PFSK-1 (cell line): Measurements from ENCODE around the gene NRG3.

Experiments used
- FOXP2 ChIP-seq: optimal IDR thresholded peaks from 2 replicates; pipeline ENCODE3; 2011; ENCODE audit warnings: borderline replicate concordance, control low read depth, inconsistent platforms; ENCODE audit not compliant: insufficient read depth; ENCODE audit errors: extremely low read length, extremely low read depth
- POLR2AphosphoS5 ChIP-seq: IDR thresholded peaks from 2 replicates; pipeline ENCODE4 v1.6.1; 2012; ENCODE audit warnings: low read depth, mild to moderate bottlenecking, control low read depth, low read length, moderate library complexity
- SIN3A ChIP-seq: IDR thresholded peaks from 2 replicates; pipeline ENCODE4 v1.6.1; 2012; ENCODE audit warnings: mild to moderate bottlenecking, low read length, moderate library complexity, borderline replicate concordance; ENCODE audit not compliant: insufficient read depth
- TAF1 ChIP-seq: IDR thresholded peaks from 2 replicates; pipeline ENCODE4 v1.6.1; 2012; ENCODE audit warnings: low read length, control low read depth, borderline replicate concordance; ENCODE audit not compliant: insufficient read depth
- TF ChIP-seq, protein P1 (sequence below), 2 experiments: IDR thresholded peaks; 2 replicates each; pipeline versions ENCODE4 v1.6.1 to v1.8.0; 2011 to 2012; ENCODE audit warnings: low read depth in 2 of 2, low read length in 2 of 2, control low read depth in 1 of 2, inconsistent platforms in 1 of 2, mild to moderate bottlenecking in 1 of 2, moderate library complexity in 1 of 2; ENCODE audit not compliant: insufficient read depth in 1 of 2

NRG3 gene

DNA sequence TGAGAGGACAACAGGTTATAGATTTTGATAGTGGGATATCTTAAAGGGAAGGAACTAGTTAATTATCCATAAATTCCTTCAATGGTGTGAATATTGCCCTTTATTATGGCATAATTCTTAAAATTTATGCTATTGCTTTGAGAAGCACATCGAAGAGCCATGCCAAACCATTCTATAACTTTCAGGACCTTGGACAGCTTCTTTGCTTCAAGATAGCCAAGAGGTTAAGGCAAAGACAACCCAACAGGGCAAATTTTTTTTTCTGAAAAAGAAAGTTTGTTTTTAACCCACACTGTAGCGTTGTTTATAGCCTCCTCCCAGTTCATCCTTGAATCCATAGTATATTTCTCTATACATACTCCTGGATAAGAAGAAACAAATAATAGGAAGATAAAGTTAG lies 103.2 kb downstream of the NRG3 start:
- TF ChIP-seq, protein P1, sequence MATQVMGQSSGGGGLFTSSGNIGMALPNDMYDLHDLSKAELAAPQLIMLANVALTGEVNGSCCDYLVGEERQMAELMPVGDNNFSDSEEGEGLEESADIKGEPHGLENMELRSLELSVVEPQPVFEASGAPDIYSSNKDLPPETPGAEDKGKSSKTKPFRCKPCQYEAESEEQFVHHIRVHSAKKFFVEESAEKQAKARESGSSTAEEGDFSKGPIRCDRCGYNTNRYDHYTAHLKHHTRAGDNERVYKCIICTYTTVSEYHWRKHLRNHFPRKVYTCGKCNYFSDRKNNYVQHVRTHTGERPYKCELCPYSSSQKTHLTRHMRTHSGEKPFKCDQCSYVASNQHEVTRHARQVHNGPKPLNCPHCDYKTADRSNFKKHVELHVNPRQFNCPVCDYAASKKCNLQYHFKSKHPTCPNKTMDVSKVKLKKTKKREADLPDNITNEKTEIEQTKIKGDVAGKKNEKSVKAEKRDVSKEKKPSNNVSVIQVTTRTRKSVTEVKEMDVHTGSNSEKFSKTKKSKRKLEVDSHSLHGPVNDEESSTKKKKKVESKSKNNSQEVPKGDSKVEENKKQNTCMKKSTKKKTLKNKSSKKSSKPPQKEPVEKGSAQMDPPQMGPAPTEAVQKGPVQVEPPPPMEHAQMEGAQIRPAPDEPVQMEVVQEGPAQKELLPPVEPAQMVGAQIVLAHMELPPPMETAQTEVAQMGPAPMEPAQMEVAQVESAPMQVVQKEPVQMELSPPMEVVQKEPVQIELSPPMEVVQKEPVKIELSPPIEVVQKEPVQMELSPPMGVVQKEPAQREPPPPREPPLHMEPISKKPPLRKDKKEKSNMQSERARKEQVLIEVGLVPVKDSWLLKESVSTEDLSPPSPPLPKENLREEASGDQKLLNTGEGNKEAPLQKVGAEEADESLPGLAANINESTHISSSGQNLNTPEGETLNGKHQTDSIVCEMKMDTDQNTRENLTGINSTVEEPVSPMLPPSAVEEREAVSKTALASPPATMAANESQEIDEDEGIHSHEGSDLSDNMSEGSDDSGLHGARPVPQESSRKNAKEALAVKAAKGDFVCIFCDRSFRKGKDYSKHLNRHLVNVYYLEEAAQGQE (IDR thresholded peaks at IDR 0.05; ENCODE audit: insufficient read depth in 1 of 2, low read depth in 2 of 2, low read length in 2 of 2): peak; percentile 80 to 95
- TF ChIP-seq POLR2AphosphoS5: no peak
- no peak for TF ChIP-seq SIN3A

DNA sequence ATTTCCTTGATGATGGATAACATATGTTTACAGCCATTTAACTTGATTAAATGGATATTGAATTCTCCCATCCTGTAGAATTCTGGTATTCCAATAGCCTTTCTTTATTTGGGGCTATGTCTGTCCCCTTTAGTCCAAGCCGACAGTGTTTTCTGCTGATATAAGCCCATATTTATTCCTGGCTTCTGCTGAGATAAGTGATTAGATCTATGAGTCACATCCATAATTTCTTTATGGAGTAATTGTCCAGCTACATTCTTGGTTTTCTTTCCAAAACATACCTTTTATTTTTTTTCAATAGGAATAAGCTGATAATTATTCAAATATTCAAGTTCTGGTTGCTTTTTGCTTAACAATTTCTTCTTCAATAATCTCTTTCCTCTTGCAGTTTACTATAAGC lies 106.7 kb downstream of the NRG3 start:
- no peak for TF ChIP-seq FOXP2
- no peak for TF ChIP-seq SIN3A
- TF ChIP-seq, protein P1 (IDR thresholded peaks at IDR 0.05; ENCODE audit: insufficient read depth in 1 of 2, low read depth in 2 of 2, low read length in 2 of 2): no peak
- TF ChIP-seq TAF1: no peak

DNA sequence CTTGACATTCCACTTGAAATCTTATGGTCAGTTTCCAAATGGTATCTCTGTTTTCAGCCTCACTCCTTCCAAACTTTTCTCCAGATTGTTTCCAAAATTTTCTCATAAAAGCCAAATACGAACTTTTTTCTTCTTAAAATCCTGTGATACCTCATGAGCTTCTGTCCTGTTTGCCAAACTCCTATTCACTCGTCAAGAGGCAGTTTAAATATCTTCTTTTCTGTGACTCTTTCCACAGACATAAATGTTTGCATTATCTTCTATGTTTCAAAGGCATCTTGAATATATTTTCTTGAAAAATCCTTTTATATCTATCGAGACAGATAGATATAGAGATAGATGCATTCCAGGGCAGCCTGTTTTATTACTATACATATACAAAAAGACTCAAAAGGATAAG lies 109.4 kb downstream of the NRG3 start:
- TF ChIP-seq FOXP2 (no peak), POLR2AphosphoS5 (no peak), SIN3A (no peak), TAF1 (no peak)
- TF ChIP-seq, protein P1 (IDR thresholded peaks at IDR 0.05; ENCODE audit: insufficient read depth in 1 of 2, low read depth in 2 of 2, low read length in 2 of 2): no peak

DNA sequence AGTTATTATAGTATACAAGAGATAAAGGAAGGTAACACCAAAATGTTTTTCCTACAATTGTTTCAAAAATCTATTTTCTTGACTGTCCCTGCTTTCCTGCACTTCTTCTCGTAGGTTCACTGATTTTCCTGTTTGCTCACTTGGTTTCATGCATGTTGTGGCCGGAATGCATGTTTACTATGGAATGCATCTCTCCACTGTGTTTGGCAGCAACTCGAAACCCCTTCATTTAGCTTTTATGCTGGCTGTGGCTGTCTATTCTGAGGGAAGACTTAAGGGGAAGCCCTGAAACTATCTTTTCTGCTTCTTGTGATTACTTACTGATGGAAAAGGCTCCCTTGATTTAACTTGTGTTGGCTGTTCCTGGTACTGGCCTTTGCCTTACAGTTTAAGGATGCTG lies 120.3 kb downstream of the NRG3 start:
- TF ChIP-seq, protein P1 (IDR thresholded peaks at IDR 0.05; ENCODE audit: insufficient read depth in 1 of 2, low read depth in 2 of 2, low read length in 2 of 2): no peak
- no peak for TF ChIP-seq POLR2AphosphoS5
- TF ChIP-seq SIN3A: no peak
- no peak for TF ChIP-seq TAF1
- no peak for TF ChIP-seq FOXP2

DNA sequence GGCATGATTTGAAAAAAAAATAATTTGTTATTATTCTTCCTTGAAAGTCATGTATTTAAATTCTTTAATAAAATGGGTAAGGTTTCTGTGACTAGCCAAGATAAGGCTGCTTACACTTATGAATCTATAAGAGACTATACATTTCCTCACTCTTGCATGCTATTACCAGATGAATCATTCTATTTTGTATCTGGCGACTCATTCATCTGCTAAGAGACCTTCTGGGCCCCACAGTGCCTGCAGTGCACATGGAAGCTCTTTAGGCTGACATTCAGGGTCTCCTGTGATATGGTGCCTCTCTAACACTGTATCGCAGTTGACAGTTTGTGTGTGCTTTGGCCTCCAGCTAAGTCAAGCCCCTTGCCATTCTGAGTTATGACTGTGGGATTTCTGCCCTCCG lies 121.9 kb downstream of the NRG3 start:
- TF ChIP-seq POLR2AphosphoS5 (no peak), SIN3A (no peak), TAF1 (no peak), FOXP2 (no peak)
